Calu3 (cell line): ENCODE results near the gene TMEM271. TPM values are rescaled to one million over a fixed set of nuclear protein-coding genes. Genes with fewer than 3 reads are reported as not detected.

Experiments
- BruUV-seq: library from RNA; stranded (reverse); fragments of 400-500 nt; replicated peaks from 2 replicates; lab custom pipeline; 2021; lab: Mats Ljungman, UMichigan
- CTCF ChIA-PET: fragments of 300-600 bp; sonication (Branson Sonifier 250); formaldehyde crosslinking; loops from one replicate; lab custom pipeline; 2022; ENCODE audit warnings: antibody characterized with exemption; lab: Charles Lee
- DNase-seq: peaks from one replicate; pipeline ENCODE4 v3.0.0; 2022
- H3K27ac Mint-ChIP-seq: one replicate; pipeline ENCODE4 v1.8.0; 2022; ENCODE audit warnings: mixed read lengths; ENCODE audit not compliant: unreplicated experiment
- H3K27me3 Mint-ChIP-seq: one replicate; pipeline ENCODE4 v1.8.0; 2022; ENCODE audit warnings: mixed read lengths; ENCODE audit not compliant: unreplicated experiment
- H3K36me3 Mint-ChIP-seq: one replicate; pipeline ENCODE4 v1.8.0; 2022; ENCODE audit warnings: mild to moderate bottlenecking, moderate library complexity, mixed read lengths; ENCODE audit not compliant: insufficient read depth, unreplicated experiment
- H3K4me1 Mint-ChIP-seq: one replicate; pipeline ENCODE4 v1.8.0; 2022; ENCODE audit warnings: mild to moderate bottlenecking, low read depth, mixed read lengths; ENCODE audit not compliant: unreplicated experiment
- H3K4me3 Mint-ChIP-seq: one replicate; pipeline ENCODE4 v1.8.0; 2022; ENCODE audit warnings: mild to moderate bottlenecking, low read depth, moderate library complexity, mixed read lengths; ENCODE audit not compliant: unreplicated experiment
- H3K9me3 Mint-ChIP-seq: one replicate; pipeline ENCODE4 v1.8.0; 2022; ENCODE audit warnings: low read depth, mixed read lengths; ENCODE audit not compliant: unreplicated experiment
- intact Hi-C: fragments of 100-400 bp; cut with micrococcal nuclease; formaldehyde crosslinking; loops from one replicate; pipeline ENCODE4 v1.10.0; 2022; ENCODE audit not compliant: unreplicated experiment
- total RNA-seq: library from RNA; stranded (reverse); gene quantifications from 2 replicates; pipeline ENCODE4 v1.2.3, GENCODE V29; 2022
- TF ChIP-seq, protein P1 (sequence below): fragments of 200-600 bp; IDR thresholded peaks from one replicate; pipeline ENCODE4 v1.8.0; 2022; ENCODE audit warnings: antibody characterized with exemption; ENCODE audit not compliant: unreplicated experiment

The TMEM271 gene
- total RNA-seq, 1 experiment from 2014 or later: not detected

DNA sequence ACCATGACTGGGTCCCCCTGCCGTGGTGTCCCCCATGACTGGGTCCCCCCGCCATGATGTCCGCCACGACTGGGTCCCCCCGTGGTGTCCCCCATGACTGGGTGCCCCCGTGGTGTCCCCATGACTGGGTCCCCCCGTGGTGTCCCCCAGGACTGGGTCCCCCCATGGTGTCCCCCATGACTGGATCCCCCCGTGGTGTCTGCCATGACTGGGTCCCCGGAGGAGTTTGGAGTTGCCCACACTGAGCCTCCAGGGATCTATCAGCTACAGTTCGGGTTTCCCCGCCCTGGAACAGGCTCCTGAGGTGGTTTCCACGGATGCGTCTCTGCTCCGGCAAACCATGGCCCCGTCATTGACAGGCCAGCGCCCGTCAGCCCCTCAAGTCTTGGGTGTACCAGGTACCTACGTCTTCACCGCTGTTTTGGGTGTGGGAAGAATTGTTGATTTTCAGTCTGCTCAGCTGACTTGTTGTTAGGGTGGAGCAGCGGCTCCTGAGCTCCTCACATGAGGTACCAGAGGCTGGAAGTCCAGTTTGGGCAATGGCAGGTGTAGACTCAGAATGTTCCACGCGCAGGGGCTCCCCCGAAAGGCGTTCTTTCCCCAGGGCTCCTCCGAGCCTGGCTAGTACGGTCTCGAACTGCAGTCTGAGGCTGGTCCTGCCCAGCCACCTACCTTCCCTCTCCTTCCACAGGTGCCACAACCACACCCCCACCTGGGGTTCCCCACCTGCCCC, 41.0 kb upstream of the TMEM271 start:
- CTCF ChIA-PET: no interaction called here
- no peak for DNase-seq
- H3K27ac Mint-ChIP-seq: no peak overlapping the region

DNA sequence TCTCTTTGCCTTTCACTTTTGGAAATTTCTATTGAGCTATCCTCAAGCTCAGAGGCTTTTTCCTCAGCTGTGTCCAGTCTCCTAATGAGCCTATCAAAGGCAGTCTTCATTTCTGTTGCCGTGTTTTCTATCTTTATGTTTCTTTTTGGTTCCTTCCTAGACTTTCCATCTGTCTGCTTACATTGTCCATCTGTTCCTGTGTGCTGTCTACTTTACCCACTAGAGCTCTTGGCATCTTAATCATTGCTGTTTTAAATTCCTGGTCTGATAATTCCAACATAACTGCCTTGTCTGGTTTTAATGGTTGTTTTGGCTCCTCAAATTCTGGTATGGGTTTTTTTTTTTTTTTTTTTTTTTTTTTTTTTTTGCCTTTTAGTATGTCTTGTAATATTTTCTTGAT, 40.0 kb upstream of the TMEM271 start:
- Mint-ChIP-seq H3K36me3 (no peaks in the 10 kb centered on the region), H3K27me3 (peaks cover 29% of the 10 kb centered on the region)
- no TSS peak for BruUV-seq

More for the DNA sequence above, 41.0 kb upstream of the TMEM271 start:
- Mint-ChIP-seq H3K9me3 (peaks cover 2% of the 10 kb centered on the region), H3K4me3 (no peak overlapping the region), H3K27me3 (peaks cover 29% of the 10 kb centered on the region), H3K36me3 (no peaks in the 10 kb centered on the region), H3K4me1 (no peaks in the 10 kb centered on the region)
- no TSS peak for BruUV-seq
- TF ChIP-seq, protein P1, sequence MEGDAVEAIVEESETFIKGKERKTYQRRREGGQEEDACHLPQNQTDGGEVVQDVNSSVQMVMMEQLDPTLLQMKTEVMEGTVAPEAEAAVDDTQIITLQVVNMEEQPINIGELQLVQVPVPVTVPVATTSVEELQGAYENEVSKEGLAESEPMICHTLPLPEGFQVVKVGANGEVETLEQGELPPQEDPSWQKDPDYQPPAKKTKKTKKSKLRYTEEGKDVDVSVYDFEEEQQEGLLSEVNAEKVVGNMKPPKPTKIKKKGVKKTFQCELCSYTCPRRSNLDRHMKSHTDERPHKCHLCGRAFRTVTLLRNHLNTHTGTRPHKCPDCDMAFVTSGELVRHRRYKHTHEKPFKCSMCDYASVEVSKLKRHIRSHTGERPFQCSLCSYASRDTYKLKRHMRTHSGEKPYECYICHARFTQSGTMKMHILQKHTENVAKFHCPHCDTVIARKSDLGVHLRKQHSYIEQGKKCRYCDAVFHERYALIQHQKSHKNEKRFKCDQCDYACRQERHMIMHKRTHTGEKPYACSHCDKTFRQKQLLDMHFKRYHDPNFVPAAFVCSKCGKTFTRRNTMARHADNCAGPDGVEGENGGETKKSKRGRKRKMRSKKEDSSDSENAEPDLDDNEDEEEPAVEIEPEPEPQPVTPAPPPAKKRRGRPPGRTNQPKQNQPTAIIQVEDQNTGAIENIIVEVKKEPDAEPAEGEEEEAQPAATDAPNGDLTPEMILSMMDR: no peak
- intact Hi-C loops: no loop called here

DNA sequence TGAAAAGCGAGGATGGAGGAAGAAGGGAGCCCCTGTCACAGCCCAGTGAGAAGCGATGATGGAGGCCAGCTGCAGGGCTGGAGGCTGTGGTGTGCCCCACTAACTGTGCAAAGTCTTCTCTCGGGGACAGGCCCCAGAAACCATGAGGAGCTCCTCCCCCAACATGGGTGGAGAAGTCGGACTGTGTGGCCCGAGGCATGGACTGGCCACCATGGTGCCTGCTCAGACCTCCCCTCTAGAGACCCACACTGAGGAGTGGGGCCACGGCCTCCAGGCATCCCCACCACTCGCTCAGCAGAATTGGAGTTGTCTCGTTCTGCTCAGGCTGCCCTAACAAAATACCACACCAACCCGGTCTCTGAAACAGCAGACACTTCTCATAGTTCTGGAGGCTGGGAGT, 37.0 kb upstream of the TMEM271 start:
- TF ChIP-seq, protein P1: no peak
- peaks cover 7% of the 10 kb centered on the region for H3K9me3 Mint-ChIP-seq
- peaks cover 3% of the 10 kb centered on the region for H3K36me3 Mint-ChIP-seq
- no peaks in the 10 kb centered on the region for H3K4me1 Mint-ChIP-seq
- H3K27ac Mint-ChIP-seq: no peak overlapping the region
- no TSS peak for BruUV-seq
- intact Hi-C loops: no loop called here
- H3K27me3 Mint-ChIP-seq: peaks cover 44% of the 10 kb centered on the region
- H3K4me3 Mint-ChIP-seq: no peak overlapping the region
- no peak for DNase-seq
- CTCF ChIA-PET: no interaction called here

More for the DNA sequence above, 40.0 kb upstream of the TMEM271 start:
- DNase-seq: no peak
- H3K4me3 Mint-ChIP-seq: no peak overlapping the region
- CTCF ChIA-PET: no interaction called here
- intact Hi-C loops: no loop called here
- no peak overlapping the region for H3K27ac Mint-ChIP-seq
- H3K4me1 Mint-ChIP-seq: no peaks in the 10 kb centered on the region
- TF ChIP-seq, protein P1: no peak
- peaks cover 2% of the 10 kb centered on the region for H3K9me3 Mint-ChIP-seq

DNA sequence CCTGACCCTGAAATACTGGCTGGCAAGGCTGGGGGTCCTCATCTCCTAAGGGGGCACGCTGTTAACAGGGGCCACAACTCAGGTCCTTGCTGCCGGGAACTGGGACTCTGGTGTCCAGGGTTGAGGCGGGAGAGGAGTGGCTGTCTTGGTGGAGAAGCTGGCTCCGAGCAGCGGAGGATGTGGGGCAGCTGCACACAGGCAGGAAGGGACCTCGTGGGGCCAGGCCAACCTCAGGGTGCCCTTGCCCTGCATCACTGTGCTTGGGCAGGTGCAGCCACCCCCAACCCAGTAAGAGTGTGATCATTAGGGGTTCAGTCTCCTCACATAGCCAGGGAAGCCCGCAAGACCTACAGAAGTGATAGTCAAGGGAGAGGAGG, 36.6 kb upstream of the TMEM271 start:
- CTCF ChIA-PET: no interaction called here
- Mint-ChIP-seq H3K4me3 (no peak overlapping the region), H3K9me3 (peaks cover 7% of the 10 kb centered on the region), H3K27ac (no peak overlapping the region), H3K4me1 (no peaks in the 10 kb centered on the region), H3K27me3 (peaks cover 44% of the 10 kb centered on the region), H3K36me3 (peaks cover 3% of the 10 kb centered on the region)
- TF ChIP-seq, protein P1: no peak
- no TSS peak for BruUV-seq
- DNase-seq: no peak
- intact Hi-C loops: no loop called here
